ENCODE measurements around the gene KIFC3. TPM values are rescaled to one million over a fixed set of nuclear protein-coding genes. Genes with fewer than 3 reads are reported as not detected.

KIFC3 gene
- total and polyA plus RNA-seq, 2 of the 13 experiments (the other 11 are each of a cell fraction or from before 2014, with no cell fraction given), result 42.1 to 45.3 TPM

DNA sequence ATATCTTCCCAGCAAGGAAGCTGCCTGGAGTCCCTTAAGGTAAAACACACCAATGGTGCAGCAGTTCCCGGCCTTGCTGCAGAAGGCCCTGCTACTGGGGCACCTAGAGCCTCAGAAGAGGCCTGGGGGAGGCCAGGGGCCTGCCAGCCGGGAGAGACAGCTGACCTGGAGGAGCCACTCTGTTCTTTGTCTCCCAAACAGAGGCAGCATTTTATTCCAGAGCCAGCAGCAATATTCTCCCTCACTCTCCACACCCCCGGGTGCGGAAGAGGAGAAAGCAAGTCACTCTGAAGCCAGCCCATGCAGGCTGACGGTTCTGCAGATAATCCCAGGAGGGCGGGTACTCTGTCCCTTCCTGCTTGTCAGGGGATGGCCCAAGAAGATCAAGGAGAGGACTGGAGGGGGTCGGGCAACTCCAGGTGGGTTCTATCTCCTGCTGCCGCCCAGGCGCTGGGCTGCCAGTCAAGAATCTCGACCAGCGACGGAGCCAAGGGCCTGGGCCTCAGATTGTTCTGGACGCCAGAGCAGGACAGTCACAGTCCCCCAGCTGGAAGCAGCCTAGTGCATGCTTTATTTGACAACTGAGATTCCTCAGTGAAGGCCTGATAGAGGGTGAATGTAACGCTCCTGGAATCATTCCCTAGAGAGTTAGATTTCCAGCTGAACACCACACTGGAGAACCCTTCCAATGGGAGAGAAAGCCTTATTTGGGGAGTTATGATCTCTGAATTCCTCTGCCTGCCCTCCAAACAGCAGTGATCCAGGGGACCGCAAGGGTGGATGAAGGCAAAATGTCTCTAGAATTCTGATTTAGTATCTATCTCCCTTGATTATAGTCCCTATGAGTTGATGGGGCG, 1.1 kb upstream of the KIFC3 start (continued):
- 0 out of 2 replicates have a peak, but pooled peaks have one; percentile 14 for TF ChIP-seq ZNF251 (CRISPR knock-in tag; IDR thresholded peaks at IDR 0.05)
- TF ChIP-seq ATM (IDR thresholded peaks at IDR 0.05; ENCODE audit: borderline replicate concordance), result no peak
- peak in 1 of 2 experiments; percentile 36; a peak in 1 of 4 replicates for TF ChIP-seq POLR2A (IDR thresholded peaks at IDR 0.05; ENCODE audit: insufficient read depth in 1 of 2, low read depth in 2 of 2, low read length in 2 of 2)
- peak; percentile 67; the same call in 1 of the 2 replicates for TF ChIP-seq KMT2A (CRISPR knock-in tag; IDR thresholded peaks at IDR 0.05)
- peak; percentile 8; the same call in 1 of the 2 replicates for TF ChIP-seq SAP130 (CRISPR knock-in tag; IDR thresholded peaks at IDR 0.05; ENCODE audit: low read depth)
- 0 out of 2 replicates have a peak, but pooled peaks have one; percentile 25 for TF ChIP-seq ZSCAN9 (CRISPR knock-in tag; IDR thresholded peaks at IDR 0.05; ENCODE audit: borderline replicate concordance)
- TF ChIP-seq PPARG (CRISPR knock-in tag; conservative IDR thresholded peaks at IDR 0.05), result peak; percentile 13; the same call in 1 of the 2 replicates
- 0 out of 2 replicates have a peak, but pooled peaks have one; percentile 3 for TF ChIP-seq KDM2A (CRISPR knock-in tag; IDR thresholded peaks at IDR 0.05; ENCODE audit: borderline replicate concordance, low read depth)
- no peak for TF ChIP-seq ZNF205 (CRISPR knock-in tag; IDR thresholded peaks at IDR 0.05)
- 0 out of 2 replicates have a peak, but pooled peaks have one; percentile 18 for TF ChIP-seq TIGD3 (CRISPR knock-in tag; IDR thresholded peaks at IDR 0.05; ENCODE audit: borderline replicate concordance)
- peak; percentile 96; the same call in 1 of the 2 replicates for TF ChIP-seq ZFP90 (CRISPR knock-in tag; IDR thresholded peaks at IDR 0.05; ENCODE audit: borderline replicate concordance)
- 0 out of 2 replicates have a peak, but pooled peaks have one; percentile 11 for TF ChIP-seq YEATS4 (CRISPR knock-in tag; IDR thresholded peaks at IDR 0.05; ENCODE audit: borderline replicate concordance)
- TF ChIP-seq, protein P1, sequence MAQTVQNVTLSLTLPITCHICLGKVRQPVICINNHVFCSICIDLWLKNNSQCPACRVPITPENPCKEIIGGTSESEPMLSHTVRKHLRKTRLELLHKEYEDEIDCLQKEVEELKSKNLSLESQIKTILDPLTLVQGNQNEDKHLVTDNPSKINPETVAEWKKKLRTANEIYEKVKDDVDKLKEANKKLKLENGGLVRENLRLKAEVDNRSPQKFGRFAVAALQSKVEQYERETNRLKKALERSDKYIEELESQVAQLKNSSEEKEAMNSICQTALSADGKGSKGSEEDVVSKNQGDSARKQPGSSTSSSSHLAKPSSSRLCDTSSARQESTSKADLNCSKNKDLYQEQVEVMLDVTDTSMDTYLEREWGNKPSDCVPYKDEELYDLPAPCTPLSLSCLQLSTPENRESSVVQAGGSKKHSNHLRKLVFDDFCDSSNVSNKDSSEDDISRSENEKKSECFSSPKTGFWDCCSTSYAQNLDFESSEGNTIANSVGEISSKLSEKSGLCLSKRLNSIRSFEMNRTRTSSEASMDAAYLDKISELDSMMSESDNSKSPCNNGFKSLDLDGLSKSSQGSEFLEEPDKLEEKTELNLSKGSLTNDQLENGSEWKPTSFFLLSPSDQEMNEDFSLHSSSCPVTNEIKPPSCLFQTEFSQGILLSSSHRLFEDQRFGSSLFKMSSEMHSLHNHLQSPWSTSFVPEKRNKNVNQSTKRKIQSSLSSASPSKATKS (CRISPR knock-in tag; IDR thresholded peaks at IDR 0.05), result no peak
- TF ChIP-seq ZBTB21 (CRISPR knock-in tag; IDR thresholded peaks at IDR 0.05), result 0 out of 2 replicates have a peak, but pooled peaks have one; percentile 28
- peak; percentile 50; the same call in 1 of the 2 replicates for TF ChIP-seq ZNF33B (CRISPR knock-in tag; IDR thresholded peaks at IDR 0.05)
- TF ChIP-seq, protein P2, sequence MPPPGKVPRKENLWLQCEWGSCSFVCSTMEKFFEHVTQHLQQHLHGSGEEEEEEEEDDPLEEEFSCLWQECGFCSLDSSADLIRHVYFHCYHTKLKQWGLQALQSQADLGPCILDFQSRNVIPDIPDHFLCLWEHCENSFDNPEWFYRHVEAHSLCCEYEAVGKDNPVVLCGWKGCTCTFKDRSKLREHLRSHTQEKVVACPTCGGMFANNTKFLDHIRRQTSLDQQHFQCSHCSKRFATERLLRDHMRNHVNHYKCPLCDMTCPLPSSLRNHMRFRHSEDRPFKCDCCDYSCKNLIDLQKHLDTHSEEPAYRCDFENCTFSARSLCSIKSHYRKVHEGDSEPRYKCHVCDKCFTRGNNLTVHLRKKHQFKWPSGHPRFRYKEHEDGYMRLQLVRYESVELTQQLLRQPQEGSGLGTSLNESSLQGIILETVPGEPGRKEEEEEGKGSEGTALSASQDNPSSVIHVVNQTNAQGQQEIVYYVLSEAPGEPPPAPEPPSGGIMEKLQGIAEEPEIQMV (CRISPR knock-in tag; IDR thresholded peaks at IDR 0.05; ENCODE audit: low read depth), result no peak
- TF ChIP-seq HOXA3 (CRISPR knock-in tag; IDR thresholded peaks at IDR 0.05), result 0 out of 2 replicates have a peak, but pooled peaks have one; percentile 17
- TF ChIP-seq BCL3 (CRISPR knock-in tag; IDR thresholded peaks at IDR 0.05), result no peak
- TF ChIP-seq KLF11 (CRISPR knock-in tag; IDR thresholded peaks at IDR 0.05), result 0 out of 2 replicates have a peak, but pooled peaks have one; percentile 3
- TF ChIP-seq, protein P3, sequence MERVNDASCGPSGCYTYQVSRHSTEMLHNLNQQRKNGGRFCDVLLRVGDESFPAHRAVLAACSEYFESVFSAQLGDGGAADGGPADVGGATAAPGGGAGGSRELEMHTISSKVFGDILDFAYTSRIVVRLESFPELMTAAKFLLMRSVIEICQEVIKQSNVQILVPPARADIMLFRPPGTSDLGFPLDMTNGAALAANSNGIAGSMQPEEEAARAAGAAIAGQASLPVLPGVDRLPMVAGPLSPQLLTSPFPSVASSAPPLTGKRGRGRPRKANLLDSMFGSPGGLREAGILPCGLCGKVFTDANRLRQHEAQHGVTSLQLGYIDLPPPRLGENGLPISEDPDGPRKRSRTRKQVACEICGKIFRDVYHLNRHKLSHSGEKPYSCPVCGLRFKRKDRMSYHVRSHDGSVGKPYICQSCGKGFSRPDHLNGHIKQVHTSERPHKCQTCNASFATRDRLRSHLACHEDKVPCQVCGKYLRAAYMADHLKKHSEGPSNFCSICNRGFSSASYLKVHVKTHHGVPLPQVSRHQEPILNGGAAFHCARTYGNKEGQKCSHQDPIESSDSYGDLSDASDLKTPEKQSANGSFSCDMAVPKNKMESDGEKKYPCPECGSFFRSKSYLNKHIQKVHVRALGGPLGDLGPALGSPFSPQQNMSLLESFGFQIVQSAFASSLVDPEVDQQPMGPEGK (CRISPR knock-in tag; IDR thresholded peaks at IDR 0.05), result peak; percentile 38; the same call in 1 of the 2 replicates
- TF ChIP-seq GATA4 (IDR thresholded peaks at IDR 0.05; ENCODE audit: borderline replicate concordance, low read depth), result no peak

Data from HepG2 (cell line).